DND-41 (cell line): Measurements from ENCODE around the gene DNAH3.
"Not testable (repeated sequence)": the region's sequence is repeated elsewhere in the genome, so short reads cannot be mapped to it uniquely, and the experiment has no call there.

Experiments used
- ATAC-seq: fragments of 200-7000 bp; cut with Tn5 transposase; 3 replicates; pipeline ENCODE4 v1.9.1; 2021; ENCODE audit warnings: low read depth; ENCODE audit not compliant: insufficient read depth
- DNase-seq: peaks from one replicate; pipeline ENCODE4 v3.0.0-alpha.2; 2020
- H2AFZ ChIP-seq: 2 replicates; pipeline ENCODE4 v1.6.0; 2012; ENCODE audit warnings: low read depth, low read length
- H3K27ac ChIP-seq: 2 replicates; pipeline ENCODE4 v1.5.1; 2012; ENCODE audit warnings: low read length, inconsistent platforms
- H3K27me3 ChIP-seq: fragments of 200-600 bp; sonication (generic); 2 replicates; pipeline ENCODE4 v1.6.0; 2012; ENCODE audit warnings: low read length, mild to moderate bottlenecking, inconsistent platforms; ENCODE audit not compliant: insufficient read depth, poor library complexity
- H3K36me3 ChIP-seq: 2 replicates; pipeline ENCODE4 v1.5.1; 2012; ENCODE audit warnings: low read length, inconsistent platforms; ENCODE audit not compliant: insufficient read depth
- H3K4me1 ChIP-seq: 2 replicates; pipeline ENCODE4 v1.5.1; 2012; ENCODE audit warnings: mild to moderate bottlenecking, low read length; ENCODE audit not compliant: insufficient read depth
- H3K4me2 ChIP-seq: 2 replicates; pipeline ENCODE4 v1.6.0; 2012; ENCODE audit warnings: mild to moderate bottlenecking, moderate library complexity, low read length, inconsistent platforms; ENCODE audit not compliant: insufficient read depth
- H3K4me3 ChIP-seq, 2 experiments: fragments of 200-600 bp in 1 of 2; shearing (Covaris generic) in 1 of 2; 2 replicates each; pipeline ENCODE4 v1.5.1; 2012 to 2016; ENCODE audit warnings: inconsistent platforms in 2 of 2, low read length in 2 of 2, mild to moderate bottlenecking in 2 of 2, low read depth in 1 of 2, moderate library complexity in 1 of 2
- H3K79me2 ChIP-seq: 2 replicates; pipeline ENCODE4 v1.6.0; 2012; ENCODE audit warnings: low read length, inconsistent platforms; ENCODE audit not compliant: insufficient read depth
- H3K9ac ChIP-seq: 2 replicates; pipeline ENCODE4 v1.6.0; 2012; ENCODE audit warnings: low read depth, mild to moderate bottlenecking, inconsistent platforms, low read length, moderate library complexity
- H3K9me3 ChIP-seq: 2 replicates; pipeline ENCODE4 v1.5.1; 2012; ENCODE audit warnings: low read length, moderate library complexity, mild to moderate bottlenecking, inconsistent platforms; ENCODE audit not compliant: insufficient read depth, severe bottlenecking
- H4K20me1 ChIP-seq: 2 replicates; pipeline ENCODE4 v1.6.0; 2012; ENCODE audit warnings: low read length; ENCODE audit not compliant: insufficient read depth
- EZH2 ChIP-seq: IDR thresholded peaks from 3 replicates; pipeline ENCODE4 v1.6.1; 2012; ENCODE audit warnings: borderline replicate concordance, low read depth, mild to moderate bottlenecking, moderate library complexity, low read length, inconsistent platforms; ENCODE audit not compliant: severe bottlenecking
- TF ChIP-seq, protein P1 (sequence below): IDR thresholded peaks from 2 replicates; pipeline ENCODE4 v1.5.1; 2012; ENCODE audit warnings: borderline replicate concordance, low read length, moderate library complexity, mild to moderate bottlenecking; ENCODE audit not compliant: poor library complexity, severe bottlenecking; ENCODE audit errors: extremely low read depth

The DNAH3 gene

GRCh38 chr16:21116148-21116693, 34.4 kb downstream of the DNAH3 start:
- Histone ChIP-seq H3K4me1 (0 out of 2 replicates have a peak, but pooled peaks cover 2% of the 10 kb centered on the region), H3K27me3 (peaks cover 7% of the 10 kb centered on the region), H3K9me3 (no peaks in the 10 kb centered on the region), H4K20me1 (no peaks in the 10 kb centered on the region), H3K4me2 (no peak overlapping the region), H3K4me3 (no peak overlapping the region), H3K9ac (no peak overlapping the region), H3K79me2 (no peaks in the 10 kb centered on the region), H3K27ac (no peak overlapping the region), H3K36me3 (no peaks in the 10 kb centered on the region), H2AFZ (0 out of 2 replicates have a peak overlapping the region, but pooled peaks have one; percentile 16)
- DNase-seq: no peak
- no peak for ATAC-seq
- TF ChIP-seq, protein P1, sequence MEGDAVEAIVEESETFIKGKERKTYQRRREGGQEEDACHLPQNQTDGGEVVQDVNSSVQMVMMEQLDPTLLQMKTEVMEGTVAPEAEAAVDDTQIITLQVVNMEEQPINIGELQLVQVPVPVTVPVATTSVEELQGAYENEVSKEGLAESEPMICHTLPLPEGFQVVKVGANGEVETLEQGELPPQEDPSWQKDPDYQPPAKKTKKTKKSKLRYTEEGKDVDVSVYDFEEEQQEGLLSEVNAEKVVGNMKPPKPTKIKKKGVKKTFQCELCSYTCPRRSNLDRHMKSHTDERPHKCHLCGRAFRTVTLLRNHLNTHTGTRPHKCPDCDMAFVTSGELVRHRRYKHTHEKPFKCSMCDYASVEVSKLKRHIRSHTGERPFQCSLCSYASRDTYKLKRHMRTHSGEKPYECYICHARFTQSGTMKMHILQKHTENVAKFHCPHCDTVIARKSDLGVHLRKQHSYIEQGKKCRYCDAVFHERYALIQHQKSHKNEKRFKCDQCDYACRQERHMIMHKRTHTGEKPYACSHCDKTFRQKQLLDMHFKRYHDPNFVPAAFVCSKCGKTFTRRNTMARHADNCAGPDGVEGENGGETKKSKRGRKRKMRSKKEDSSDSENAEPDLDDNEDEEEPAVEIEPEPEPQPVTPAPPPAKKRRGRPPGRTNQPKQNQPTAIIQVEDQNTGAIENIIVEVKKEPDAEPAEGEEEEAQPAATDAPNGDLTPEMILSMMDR: no peak
- TF ChIP-seq EZH2: no peak

- H3K4me2 ChIP-seq, H3K9ac ChIP-seq, H3K4me3 ChIP-seq, DNase-seq, H3K27ac ChIP-seq, H3K27me3 ChIP-seq, H3K36me3 ChIP-seq, H4K20me1 ChIP-seq, H3K9me3 ChIP-seq, H2AFZ ChIP-seq, H3K4me1 ChIP-seq, ATAC-seq, H3K79me2 ChIP-seq: not testable (repeated sequence)
These were observed 35.1 kb downstream of the DNAH3 start for GRCh38 chr16:21115551-21115950.

DNA sequence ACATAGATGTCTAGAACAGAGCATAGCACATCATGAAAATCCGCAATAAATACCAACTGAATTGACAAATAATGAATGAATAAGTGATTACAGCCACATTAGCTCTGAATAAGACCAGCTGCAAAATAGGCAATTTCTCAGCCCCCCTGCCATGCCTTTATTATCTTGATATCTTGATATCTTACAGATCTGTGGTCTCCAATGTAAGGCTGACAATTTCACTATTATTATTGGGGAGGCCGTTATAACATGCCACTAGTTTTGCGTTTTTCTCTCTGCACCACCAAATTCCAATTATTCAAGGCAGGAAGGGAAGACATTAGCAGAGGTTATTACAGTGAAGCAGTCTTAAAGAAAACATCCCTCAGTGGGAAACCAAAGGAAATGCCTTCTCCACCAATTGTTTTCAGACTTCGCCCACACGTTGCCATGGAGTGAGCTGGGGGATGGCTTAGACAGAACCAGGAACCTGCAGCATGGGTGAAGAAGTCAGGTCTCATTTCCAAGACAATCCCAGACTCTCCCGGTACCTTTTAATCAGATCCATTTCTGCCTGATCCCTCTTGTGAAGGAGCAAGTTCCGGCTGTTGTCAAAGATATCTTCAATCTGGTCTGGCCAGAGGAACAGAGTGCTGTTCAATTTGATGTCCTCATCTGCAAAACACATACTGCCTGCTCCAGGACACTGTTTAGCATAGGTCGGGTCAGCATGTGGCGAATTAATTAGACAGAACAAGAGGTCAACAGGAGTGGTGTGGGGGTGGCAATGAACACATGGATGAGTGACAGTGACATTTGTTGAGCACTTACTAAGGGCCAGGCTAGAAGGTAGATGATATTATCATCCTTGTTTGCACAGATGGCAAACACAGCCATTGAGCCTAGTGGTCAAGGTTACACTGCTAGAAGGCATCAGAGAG, 46.4 kb downstream of the DNAH3 start:
- no peak for TF ChIP-seq EZH2
- TF ChIP-seq, protein P1: no peak
- no peak overlapping the region for H3K9ac ChIP-seq
- DNase-seq (no peak), ATAC-seq (no peak)
- no peaks in the 10 kb centered on the region for H3K4me1 ChIP-seq
- H4K20me1 ChIP-seq: no peaks in the 10 kb centered on the region
- no peaks in the 10 kb centered on the region for H3K79me2 ChIP-seq
- H2AFZ ChIP-seq: no peak overlapping the region
- H3K9me3 ChIP-seq: no peaks in the 10 kb centered on the region
- H3K4me3 ChIP-seq: no peak overlapping the region
- peaks cover 6% of the 10 kb centered on the region for H3K27me3 ChIP-seq
- H3K27ac ChIP-seq: no peak overlapping the region
- H3K36me3 ChIP-seq: no peaks in the 10 kb centered on the region
- H3K4me2 ChIP-seq: no peak overlapping the region

DNA sequence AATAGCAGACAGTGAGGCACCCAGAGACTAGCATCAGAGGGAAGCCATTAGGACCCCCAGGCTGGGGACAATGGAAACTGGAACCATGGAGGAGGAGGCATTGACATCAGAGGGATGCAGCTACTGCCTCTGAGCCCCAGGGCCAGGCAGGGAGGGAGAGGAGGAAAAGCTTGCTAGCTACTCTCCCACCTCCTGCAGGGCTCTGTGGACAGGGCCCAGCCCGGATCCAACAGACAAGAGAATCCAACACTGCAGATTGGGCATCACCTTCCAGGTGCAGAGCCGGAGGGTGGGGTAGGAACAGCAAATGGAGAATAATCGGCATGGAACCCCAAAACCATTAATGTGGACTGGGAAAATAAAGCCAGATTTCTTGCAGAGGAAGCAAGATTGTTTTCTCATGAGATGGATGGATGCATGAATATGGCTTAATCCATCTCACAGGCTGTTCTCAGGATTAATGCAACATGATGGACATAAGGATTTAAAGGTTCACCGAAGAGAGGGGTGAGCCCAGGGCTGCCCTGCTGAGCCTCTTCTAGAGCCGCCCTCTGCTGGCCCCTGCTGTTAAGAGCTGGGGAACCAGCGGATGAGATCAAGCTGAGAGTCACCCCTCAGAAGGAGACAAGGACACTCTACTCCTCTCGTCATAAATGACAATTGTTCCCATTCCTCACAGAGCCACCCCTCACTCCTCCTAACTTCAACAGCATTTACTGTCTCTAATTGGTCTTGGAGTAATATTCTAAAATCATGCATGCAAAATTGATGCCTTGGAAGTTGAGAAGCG, 48.8 kb downstream of the DNAH3 start:
- ATAC-seq: peak; percentile 54; the same call in 2 of the 3 replicates
- Histone ChIP-seq H3K27ac (no peak overlapping the region), H3K27me3 (peaks cover 7% of the 10 kb centered on the region), H3K9me3 (no peaks in the 10 kb centered on the region), H3K4me1 (no peaks in the 10 kb centered on the region), H3K36me3 (no peaks in the 10 kb centered on the region), H3K4me3 (no peak overlapping the region), H4K20me1 (no peaks in the 10 kb centered on the region), H3K4me2 (no peak overlapping the region), H3K9ac (no peak overlapping the region), H2AFZ (no peak overlapping the region), H3K79me2 (no peaks in the 10 kb centered on the region)
- peak; percentile 20 for DNase-seq
- TF ChIP-seq, protein P1: peak; percentile 49
- TF ChIP-seq EZH2: no peak
